HepG2 (cell line): ENCODE data around the gene SNRNP200. TPM values are rescaled to one million over a fixed set of nuclear protein-coding genes. Genes with fewer than 3 reads are reported as not detected.

ENCODE experiments used
- FIP1L1 ChIP-seq: fragments of 200-400 bp; formaldehyde crosslinking; IDR thresholded peaks from 2 replicates; pipeline ENCODE4 v1.6.1; 2018; ENCODE audit warnings: low read depth, mild to moderate bottlenecking, low read length, moderate library complexity, borderline replicate concordance; ENCODE audit not compliant: insufficient read depth
- HES4 ChIP-seq: sonication (generic); formaldehyde crosslinking; IDR thresholded peaks from 2 replicates; pipeline ENCODE4 v1.9.0; 2021; ENCODE audit warnings: mild to moderate bottlenecking, missing genetic modification reagents, borderline replicate concordance
- KLF12 ChIP-seq: sonication (generic); formaldehyde crosslinking; IDR thresholded peaks from 2 replicates; pipeline ENCODE4 v1.4.0; 2020; ENCODE audit warnings: missing genetic modification reagents, borderline replicate concordance
- KMT2A ChIP-seq: sonication (generic); formaldehyde crosslinking; IDR thresholded peaks from 2 replicates; pipeline ENCODE4 v1.4.0; 2020; ENCODE audit warnings: missing genetic modification reagents
- NFE2L2 ChIP-seq: fragments of 150-350 bp; IDR thresholded peaks from 2 replicates; pipeline ENCODE4 v1.6.1; 2014; ENCODE audit warnings: low read length
- NFKB2 ChIP-seq: sonication (generic); formaldehyde crosslinking; IDR thresholded peaks from 2 replicates; pipeline ENCODE4 v1.4.0; 2020; ENCODE audit warnings: missing genetic modification reagents, borderline replicate concordance
- ONECUT2 ChIP-seq: sonication (generic); formaldehyde crosslinking; IDR thresholded peaks from 2 replicates; pipeline ENCODE4 v1.4.0; 2020; ENCODE audit warnings: missing genetic modification reagents
- SSRP1 ChIP-seq: IDR thresholded peaks from 2 replicates; pipeline ENCODE4 v1.6.1; 2016; ENCODE audit warnings: control low read depth
- TEAD2 ChIP-seq: sonication (generic); formaldehyde crosslinking; IDR thresholded peaks from 2 replicates; pipeline ENCODE4 v1.9.0; 2021; ENCODE audit warnings: missing genetic modification reagents
- ZNF367 ChIP-seq: sonication (generic); formaldehyde crosslinking; IDR thresholded peaks from 2 replicates; pipeline ENCODE4 v1.4.0; 2020; ENCODE audit warnings: missing genetic modification reagents, borderline replicate concordance
- ZNF510 ChIP-seq: sonication (generic); formaldehyde crosslinking; IDR thresholded peaks from 2 replicates; pipeline ENCODE4 v1.4.0; 2020; ENCODE audit warnings: low read depth, mild to moderate bottlenecking, missing genetic modification reagents
- ZNF563 ChIP-seq: sonication (generic); formaldehyde crosslinking; IDR thresholded peaks from 2 replicates; pipeline ENCODE4 v1.8.0; 2022; ENCODE audit warnings: mild to moderate bottlenecking, moderate library complexity, missing genetic modification reagents
- ZNF674 ChIP-seq: sonication (generic); formaldehyde crosslinking; IDR thresholded peaks from 2 replicates; pipeline ENCODE4 v1.5.0; 2020; ENCODE audit warnings: low read depth, mild to moderate bottlenecking, missing genetic modification reagents
- polyA plus RNA-seq, 8 experiments: library from polyadenylated mRNA; depleted of rRNA in 3 of 8; stranded (reverse) in 7 of 8; unstranded in 1 of 8; fragments of >200 nt; fragmentation: Illumina TruSeq in 4 of 8; extraction: Trizol in 4 of 8; gene quantifications; 2 replicates each; pipeline versions ENCODE4 v1.2.1 to v1.2.3, GENCODE V29; 2011 to 2016; ENCODE audit warnings: low read depth in 4 of 8, missing spikeins in 1 of 8, mixed read lengths in 1 of 8; ENCODE audit not compliant: insufficient read depth in 1 of 8
- total RNA-seq, 5 experiments: library from RNA; depleted of rRNA; stranded (reverse); fragments of >200 nt; fragmentation: Illumina TruSeq; extraction: Trizol; gene quantifications; 2 replicates each; pipeline ENCODE4 v1.2.3, GENCODE V29; 2016; ENCODE audit warnings: low read depth in 1 of 5
- TF ChIP-seq, protein P1 (sequence below): sonication (generic); formaldehyde crosslinking; IDR thresholded peaks from 2 replicates; pipeline ENCODE4 v1.9.0; 2021; ENCODE audit warnings: missing genetic modification reagents, mild to moderate bottlenecking, borderline replicate concordance
- TF ChIP-seq, protein P2 (sequence below): sonication (generic); formaldehyde crosslinking; IDR thresholded peaks from 2 replicates; pipeline ENCODE4 v1.4.0; 2020; ENCODE audit warnings: missing genetic modification reagents, borderline replicate concordance
- TF ChIP-seq, protein P3 (sequence below): sonication (generic); formaldehyde crosslinking; conservative IDR thresholded peaks from 2 replicates; pipeline ENCODE4 v1.8.0; 2022; ENCODE audit warnings: low read depth, missing genetic modification reagents
- TF ChIP-seq, protein P4 (sequence below): sonication (generic); formaldehyde crosslinking; IDR thresholded peaks from 2 replicates; pipeline ENCODE4 v1.9.0; 2022; ENCODE audit warnings: missing genetic modification reagents, mild to moderate bottlenecking, borderline replicate concordance

Gene SNRNP200
- total and polyA plus RNA-seq, 2 of the 13 experiments (the other 11 are each of a cell fraction or from before 2014, with no cell fraction given): 99.0 to 232 TPM

DNA sequence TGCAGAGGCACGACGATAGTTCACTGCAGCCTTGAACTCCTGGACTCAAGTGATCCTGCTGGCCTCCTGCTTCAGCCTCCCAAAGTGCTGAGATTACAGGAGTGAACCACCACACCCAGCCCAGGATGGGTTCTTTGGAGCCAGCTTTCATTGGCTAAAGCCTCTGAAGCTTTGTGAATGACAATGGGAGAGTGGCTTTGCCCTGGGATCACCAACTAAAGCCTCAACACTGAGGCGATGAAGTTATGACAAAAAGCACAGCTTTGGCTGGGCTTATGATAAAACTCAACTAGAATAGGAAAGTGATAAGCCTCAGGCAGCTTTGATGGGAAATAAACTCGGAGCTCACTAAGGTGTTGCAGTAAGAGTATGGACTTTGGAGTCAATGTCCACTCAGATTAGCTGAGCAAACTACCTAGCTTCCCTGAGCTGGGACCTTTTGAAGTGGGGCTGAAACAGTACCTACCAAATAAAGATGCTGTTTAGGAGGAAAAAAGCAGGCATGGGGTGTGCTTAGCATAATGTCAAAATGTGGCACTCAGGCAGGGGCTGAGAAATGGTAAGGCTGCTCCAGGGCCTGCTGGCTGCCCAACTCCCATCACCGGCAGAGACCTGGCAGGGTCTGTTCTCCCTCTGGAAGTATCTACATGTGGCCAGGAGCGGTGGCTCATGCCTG, 43.9 kb downstream of the SNRNP200 start (continued):
- TF ChIP-seq, protein P1, sequence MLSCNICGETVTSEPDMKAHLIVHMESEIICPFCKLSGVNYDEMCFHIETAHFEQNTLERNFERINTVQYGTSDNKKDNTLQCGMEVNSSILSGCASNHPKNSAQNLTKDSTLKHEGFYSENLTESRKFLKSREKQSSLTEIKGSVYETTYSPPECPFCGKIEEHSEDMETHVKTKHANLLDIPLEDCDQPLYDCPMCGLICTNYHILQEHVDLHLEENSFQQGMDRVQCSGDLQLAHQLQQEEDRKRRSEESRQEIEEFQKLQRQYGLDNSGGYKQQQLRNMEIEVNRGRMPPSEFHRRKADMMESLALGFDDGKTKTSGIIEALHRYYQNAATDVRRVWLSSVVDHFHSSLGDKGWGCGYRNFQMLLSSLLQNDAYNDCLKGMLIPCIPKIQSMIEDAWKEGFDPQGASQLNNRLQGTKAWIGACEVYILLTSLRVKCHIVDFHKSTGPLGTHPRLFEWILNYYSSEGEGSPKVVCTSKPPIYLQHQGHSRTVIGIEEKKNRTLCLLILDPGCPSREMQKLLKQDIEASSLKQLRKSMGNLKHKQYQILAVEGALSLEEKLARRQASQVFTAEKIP (CRISPR knock-in tag): no peak
- TF ChIP-seq ZNF563 (CRISPR knock-in tag) (no peak), KLF12 (no peak), ONECUT2 (CRISPR knock-in tag) (no peak), FIP1L1 (0 out of 2 replicates have a peak, but pooled peaks have one; percentile 14), ZNF674 (no peak), ZNF367 (CRISPR knock-in tag) (no peak), NFE2L2 (no peak), KMT2A (no peak), HES4 (CRISPR knock-in tag) (no peak), ZNF510 (no peak), TEAD2 (CRISPR knock-in tag) (no peak), SSRP1 (CRISPR knock-in tag) (peak; percentile 69; the same call in 1 of the 2 replicates), NFKB2 (CRISPR knock-in tag) (no peak)
- TF ChIP-seq, protein P2, sequence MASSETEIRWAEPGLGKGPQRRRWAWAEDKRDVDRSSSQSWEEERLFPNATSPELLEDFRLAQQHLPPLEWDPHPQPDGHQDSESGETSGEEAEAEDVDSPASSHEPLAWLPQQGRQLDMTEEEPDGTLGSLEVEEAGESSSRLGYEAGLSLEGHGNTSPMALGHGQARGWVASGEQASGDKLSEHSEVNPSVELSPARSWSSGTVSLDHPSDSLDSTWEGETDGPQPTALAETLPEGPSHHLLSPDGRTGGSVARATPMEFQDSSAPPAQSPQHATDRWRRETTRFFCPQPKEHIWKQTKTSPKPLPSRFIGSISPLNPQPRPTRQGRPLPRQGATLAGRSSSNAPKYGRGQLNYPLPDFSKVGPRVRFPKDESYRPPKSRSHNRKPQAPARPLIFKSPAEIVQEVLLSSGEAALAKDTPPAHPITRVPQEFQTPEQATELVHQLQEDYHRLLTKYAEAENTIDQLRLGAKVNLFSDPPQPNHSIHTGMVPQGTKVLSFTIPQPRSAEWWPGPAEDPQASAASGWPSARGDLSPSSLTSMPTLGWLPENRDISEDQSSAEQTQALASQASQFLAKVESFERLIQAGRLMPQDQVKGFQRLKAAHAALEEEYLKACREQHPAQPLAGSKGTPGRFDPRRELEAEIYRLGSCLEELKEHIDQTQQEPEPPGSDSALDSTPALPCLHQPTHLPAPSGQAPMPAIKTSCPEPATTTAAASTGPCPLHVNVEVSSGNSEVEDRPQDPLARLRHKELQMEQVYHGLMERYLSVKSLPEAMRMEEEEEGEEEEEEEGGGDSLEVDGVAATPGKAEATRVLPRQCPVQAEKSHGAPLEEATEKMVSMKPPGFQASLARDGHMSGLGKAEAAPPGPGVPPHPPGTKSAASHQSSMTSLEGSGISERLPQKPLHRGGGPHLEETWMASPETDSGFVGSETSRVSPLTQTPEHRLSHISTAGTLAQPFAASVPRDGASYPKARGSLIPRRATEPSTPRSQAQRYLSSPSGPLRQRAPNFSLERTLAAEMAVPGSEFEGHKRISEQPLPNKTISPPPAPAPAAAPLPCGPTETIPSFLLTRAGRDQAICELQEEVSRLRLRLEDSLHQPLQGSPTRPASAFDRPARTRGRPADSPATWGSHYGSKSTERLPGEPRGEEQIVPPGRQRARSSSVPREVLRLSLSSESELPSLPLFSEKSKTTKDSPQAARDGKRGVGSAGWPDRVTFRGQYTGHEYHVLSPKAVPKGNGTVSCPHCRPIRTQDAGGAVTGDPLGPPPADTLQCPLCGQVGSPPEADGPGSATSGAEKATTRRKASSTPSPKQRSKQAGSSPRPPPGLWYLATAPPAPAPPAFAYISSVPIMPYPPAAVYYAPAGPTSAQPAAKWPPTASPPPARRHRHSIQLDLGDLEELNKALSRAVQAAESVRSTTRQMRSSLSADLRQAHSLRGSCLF (CRISPR knock-in tag): no peak
- TF ChIP-seq, protein P3, sequence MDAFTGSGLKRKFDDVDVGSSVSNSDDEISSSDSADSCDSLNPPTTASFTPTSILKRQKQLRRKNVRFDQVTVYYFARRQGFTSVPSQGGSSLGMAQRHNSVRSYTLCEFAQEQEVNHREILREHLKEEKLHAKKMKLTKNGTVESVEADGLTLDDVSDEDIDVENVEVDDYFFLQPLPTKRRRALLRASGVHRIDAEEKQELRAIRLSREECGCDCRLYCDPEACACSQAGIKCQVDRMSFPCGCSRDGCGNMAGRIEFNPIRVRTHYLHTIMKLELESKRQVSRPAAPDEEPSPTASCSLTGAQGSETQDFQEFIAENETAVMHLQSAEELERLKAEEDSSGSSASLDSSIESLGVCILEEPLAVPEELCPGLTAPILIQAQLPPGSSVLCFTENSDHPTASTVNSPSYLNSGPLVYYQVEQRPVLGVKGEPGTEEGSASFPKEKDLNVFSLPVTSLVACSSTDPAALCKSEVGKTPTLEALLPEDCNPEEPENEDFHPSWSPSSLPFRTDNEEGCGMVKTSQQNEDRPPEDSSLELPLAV (CRISPR knock-in tag): no peak
- TF ChIP-seq, protein P4, sequence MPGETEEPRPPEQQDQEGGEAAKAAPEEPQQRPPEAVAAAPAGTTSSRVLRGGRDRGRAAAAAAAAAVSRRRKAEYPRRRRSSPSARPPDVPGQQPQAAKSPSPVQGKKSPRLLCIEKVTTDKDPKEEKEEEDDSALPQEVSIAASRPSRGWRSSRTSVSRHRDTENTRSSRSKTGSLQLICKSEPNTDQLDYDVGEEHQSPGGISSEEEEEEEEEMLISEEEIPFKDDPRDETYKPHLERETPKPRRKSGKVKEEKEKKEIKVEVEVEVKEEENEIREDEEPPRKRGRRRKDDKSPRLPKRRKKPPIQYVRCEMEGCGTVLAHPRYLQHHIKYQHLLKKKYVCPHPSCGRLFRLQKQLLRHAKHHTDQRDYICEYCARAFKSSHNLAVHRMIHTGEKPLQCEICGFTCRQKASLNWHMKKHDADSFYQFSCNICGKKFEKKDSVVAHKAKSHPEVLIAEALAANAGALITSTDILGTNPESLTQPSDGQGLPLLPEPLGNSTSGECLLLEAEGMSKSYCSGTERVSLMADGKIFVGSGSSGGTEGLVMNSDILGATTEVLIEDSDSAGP (CRISPR knock-in tag): peak; percentile 20; the same call in 1 of the 2 replicates
